ENCODE results near the gene PACRG.

The PACRG gene

DNA sequence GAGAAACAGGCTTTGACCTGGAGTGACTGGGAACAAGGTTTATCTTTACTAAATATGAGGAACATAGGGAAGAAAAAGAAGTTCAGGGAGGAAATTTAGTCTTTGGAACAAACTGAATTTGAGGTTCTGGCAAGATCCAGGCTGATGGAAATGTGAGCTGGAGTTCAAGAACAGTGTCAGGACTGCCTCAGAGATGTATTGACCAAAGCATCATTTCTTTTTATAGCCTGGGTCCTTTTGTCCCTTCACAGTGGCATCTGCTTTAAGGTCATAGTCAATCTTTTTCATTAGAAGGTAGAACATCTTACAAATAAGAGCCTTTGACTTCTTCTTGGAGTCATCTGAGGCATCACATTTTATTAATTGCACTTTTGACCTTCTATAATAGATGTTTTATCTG, 360.2 kb downstream of the PACRG start:
- no peak for DNase-seq (ENCODE audit: low read depth)

GRCh38 chr6:163092876-163093275, 365.1 kb downstream of the PACRG start:
- DNase-seq (ENCODE audit: low read depth): no peak

- no peak for DNase-seq (ENCODE audit: low read depth)
These were observed 367.1 kb downstream of the PACRG start for GRCh38 chr6:163094881-163095280.

DNA sequence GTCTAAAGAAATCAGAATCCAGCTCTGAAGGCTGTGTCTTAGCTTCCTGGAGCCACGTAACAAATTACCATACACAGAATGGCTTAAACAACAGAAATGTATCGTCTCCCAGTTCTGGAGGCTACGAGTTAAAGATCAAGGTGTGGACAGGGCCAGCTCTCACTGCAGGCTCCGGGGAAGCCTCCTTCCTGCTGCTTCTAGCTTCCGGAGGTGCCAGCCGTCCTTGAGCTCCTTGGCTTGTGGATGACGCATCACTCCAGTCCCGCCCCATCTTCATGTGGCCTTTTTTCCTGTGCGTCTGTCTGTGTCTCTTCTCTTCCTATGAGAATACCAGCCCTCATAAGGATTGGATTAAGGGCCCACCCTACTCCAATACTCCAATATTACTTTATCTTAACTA, 367.6 kb downstream of the PACRG start:
- DNase-seq (ENCODE audit: low read depth): no peak

DNA sequence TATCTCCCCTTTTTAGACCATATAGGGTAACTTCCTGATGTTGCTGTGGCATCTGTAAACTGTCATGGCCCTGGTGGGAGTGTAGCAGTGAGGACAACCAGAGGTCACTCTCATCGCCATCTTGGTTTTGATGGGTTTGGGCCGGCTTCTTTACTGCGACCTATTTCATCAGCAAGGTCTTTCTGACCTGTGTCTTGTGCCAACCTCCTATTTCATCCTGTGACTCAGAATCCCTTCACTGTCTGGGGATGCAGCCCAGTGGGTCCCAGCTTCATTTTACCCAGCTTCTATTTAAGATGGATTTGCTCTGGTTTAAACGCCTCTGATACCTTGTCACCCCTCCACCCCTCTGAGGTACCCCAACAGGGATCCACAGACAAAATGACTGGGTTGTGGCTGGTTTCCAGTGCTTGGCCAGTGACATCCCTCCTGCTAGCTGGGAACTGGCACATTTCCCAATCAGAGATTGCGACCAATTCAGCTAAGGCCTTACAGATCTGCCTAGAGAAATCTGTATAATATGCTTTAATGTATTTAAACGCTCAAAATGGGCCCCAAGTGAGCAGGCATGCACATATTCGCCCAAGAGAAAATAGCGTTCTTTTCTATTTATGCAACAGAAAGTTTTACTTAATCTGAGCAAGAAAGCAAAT, 371.2 kb downstream of the PACRG start:
- DNase-seq (ENCODE audit: low read depth): no peak

DNA sequence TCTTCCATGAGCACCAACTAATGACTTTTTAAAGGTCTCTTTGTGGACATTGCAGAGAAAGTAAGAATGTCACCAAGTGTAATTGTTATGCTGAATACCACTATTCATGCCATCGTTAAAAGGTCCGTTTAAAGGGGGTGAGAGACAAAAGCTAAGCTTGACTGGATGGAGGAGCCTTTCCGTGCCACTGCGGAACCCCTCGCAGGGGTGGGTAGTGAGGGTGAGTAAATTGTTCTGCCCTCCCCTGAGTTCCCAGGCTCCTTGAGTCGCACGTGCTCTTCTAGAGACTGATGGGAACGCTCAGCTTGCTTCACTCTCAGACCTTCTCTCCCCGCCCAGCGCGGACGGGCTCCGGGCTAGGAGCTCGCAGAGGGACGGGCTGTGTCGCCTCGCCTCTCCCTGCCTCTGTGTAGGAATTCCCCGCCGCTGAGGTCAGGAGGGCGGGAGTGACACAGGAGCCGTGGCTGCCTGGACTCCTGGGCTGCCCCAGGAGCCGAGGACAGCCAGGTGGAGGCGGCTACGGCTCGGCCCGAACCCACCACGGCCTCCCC, 371.9 kb downstream of the PACRG start:
- no peak for DNase-seq (ENCODE audit: low read depth)

GRCh38 chr6:163100259-163100658, 372.5 kb downstream of the PACRG start:
- DNase-seq (ENCODE audit: low read depth): no peak

DNA sequence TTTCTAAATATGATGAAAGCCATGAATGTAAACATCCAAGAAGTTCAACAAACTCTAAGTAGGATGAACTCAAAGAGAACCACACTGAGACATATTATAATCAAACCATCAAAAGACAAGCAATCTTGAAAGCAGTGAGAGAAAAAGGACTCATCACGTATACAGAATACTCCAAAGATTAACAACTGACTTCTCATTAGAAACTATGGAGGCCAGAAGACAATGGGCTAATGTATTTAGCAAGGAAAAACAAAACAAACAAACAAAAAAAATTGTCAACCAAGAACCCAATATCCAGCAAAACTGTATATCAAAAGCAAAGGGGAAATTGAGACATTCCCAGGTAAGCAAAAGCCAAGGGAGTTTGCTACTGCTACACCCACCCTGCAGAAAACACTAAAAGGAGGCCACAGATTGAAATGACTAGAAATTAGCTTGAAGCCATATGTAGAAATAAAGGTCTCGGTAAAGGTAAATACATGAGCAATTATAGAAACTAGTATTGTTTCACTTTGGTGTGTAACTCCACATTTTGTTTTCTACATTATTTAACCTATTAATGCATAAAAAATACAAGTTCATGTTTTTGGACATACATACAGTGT, 385.7 kb downstream of the PACRG start:
- no peak for DNase-seq (ENCODE audit: low read depth)

- no peak for DNase-seq (ENCODE audit: low read depth)
These were observed 391.2 kb downstream of the PACRG start for GRCh38 chr6:163118941-163119340.

- no peak for DNase-seq (ENCODE audit: low read depth)
These were observed 392.4 kb downstream of the PACRG start for GRCh38 chr6:163120223-163120622.

- no peak for DNase-seq (ENCODE audit: low read depth)
These were observed 393.5 kb downstream of the PACRG start for GRCh38 chr6:163121270-163121669.

- no peak for DNase-seq (ENCODE audit: low read depth)
These were observed 394.6 kb downstream of the PACRG start for GRCh38 chr6:163122365-163122764.

DNA sequence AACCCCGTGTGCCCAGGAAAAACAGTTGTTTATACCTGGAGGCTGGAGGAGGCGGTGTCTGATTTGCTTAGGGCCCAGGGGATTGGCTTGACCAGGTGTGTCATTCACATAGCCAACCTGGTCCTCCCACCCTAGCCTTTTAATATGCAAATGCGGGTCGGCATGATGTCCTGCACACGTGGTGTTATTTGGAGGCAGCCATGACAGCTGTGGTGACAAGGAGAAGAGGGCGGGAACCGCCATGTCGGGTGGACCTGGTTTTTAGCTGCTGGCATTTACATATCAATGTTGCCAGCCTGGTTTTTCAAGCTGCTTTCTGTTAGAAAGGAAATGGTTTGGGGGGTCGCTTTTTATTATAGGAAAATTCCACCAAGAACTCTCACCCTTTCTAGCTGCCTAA, 395.3 kb downstream of the PACRG start:
- no peak for DNase-seq (ENCODE audit: low read depth)

- no peak for DNase-seq (ENCODE audit: low read depth)
These were observed 399.0 kb downstream of the PACRG start for GRCh38 chr6:163126741-163127140.

DNA sequence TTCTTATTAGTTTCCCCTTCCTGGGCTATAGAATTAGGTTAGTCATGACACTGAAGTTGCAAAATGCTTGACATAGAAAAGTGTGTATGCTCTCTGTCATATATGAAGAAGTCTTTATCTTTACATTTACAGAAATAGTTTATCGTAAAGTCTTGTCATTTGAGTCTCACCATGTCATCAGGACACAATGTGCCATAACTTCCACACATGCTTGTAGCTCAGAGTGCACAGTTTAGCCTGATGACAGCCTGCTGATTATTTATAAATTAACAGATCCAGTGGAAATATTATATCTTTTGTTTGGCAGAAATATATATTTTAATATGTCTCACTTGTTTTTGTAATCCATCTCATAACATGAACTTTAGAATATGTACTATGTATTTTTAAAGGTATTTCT, 399.8 kb downstream of the PACRG start:
- no peak for DNase-seq (ENCODE audit: low read depth)

- DNase-seq (ENCODE audit: low read depth): no peak
These were observed 400.6 kb downstream of the PACRG start for GRCh38 chr6:163128324-163128723.

- no peak for DNase-seq (ENCODE audit: low read depth)
These were observed 404.4 kb downstream of the PACRG start for GRCh38 chr6:163132050-163132750.

DNA sequence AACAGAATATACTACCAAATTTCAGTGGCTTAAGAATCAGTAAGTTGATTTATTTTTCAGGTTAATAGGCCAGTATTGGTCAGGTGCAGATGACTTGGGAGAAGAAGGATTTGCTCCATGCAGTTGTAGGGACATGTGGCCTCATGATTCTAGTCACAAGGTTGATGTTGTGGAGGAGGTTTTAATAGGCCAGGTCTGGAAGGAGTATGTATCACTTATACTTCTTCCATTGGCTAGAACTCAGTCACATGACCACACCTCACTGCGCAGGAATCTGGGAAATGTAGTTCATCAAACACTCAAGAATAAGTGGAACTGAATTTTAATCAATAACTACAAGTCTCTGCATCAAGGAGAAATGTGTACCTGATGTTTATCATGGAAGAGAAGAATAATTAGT, 405.2 kb downstream of the PACRG start:
- no peak for DNase-seq (ENCODE audit: low read depth)

- DNase-seq (ENCODE audit: low read depth): no peak
These were observed 405.9 kb downstream of the PACRG start for GRCh38 chr6:163133691-163134090.

GRCh38 chr6:163136681-163137397, 409.1 kb downstream of the PACRG start:
- DNase-seq (ENCODE audit: low read depth): no peak

DNA sequence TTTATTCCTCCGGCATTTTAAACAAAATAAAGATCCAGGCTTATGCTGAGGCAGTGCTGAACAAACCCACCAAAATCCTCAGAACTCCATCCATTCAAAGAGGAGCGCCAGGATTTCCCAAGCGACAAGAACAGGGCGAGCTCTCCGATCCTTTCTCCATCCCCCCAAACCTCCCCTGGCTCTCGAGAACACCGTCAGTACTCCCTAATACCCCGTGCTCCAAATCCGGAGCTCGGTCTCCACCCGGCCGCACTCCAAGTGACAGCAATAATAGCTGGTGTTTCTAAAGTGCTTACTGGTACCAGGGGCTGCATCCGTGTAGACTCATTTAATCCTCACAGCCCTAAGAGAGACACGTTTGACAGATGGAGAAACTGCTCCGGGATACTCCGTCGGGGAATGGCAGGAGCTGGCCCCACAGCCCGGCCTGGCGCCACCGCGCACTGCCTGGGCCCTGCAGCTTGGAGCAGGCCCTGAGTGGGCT, 409.7 kb downstream of the PACRG start:
- DNase-seq (ENCODE audit: low read depth): no peak

- DNase-seq (ENCODE audit: low read depth): no peak
These were observed 418.3 kb downstream of the PACRG start for GRCh38 chr6:163146036-163146435.

Measured in stimulated activated CD8-positive, alpha-beta memory T cell treated with anti-CD3 and anti-CD28 coated beads, Interleukin-12 subunit alpha, Interleukin-12 subunit beta, amount 100 ng/mL, for 4 hours (primary cell).